NCI-H128 (cell line): Measurements from ENCODE around the gene METTL4.
A peak's percentile ranks its signal among the peaks of the same experiment; 100 is the strongest.

Experiments
- DNase-seq: peaks from one replicate; lab custom pipeline; 2025; ENCODE audit not compliant: unreplicated experiment; lab: John Stamatoyannopoulos, UW

Gene METTL4, protein sequence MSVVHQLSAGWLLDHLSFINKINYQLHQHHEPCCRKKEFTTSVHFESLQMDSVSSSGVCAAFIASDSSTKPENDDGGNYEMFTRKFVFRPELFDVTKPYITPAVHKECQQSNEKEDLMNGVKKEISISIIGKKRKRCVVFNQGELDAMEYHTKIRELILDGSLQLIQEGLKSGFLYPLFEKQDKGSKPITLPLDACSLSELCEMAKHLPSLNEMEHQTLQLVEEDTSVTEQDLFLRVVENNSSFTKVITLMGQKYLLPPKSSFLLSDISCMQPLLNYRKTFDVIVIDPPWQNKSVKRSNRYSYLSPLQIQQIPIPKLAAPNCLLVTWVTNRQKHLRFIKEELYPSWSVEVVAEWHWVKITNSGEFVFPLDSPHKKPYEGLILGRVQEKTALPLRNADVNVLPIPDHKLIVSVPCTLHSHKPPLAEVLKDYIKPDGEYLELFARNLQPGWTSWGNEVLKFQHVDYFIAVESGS

DNA sequence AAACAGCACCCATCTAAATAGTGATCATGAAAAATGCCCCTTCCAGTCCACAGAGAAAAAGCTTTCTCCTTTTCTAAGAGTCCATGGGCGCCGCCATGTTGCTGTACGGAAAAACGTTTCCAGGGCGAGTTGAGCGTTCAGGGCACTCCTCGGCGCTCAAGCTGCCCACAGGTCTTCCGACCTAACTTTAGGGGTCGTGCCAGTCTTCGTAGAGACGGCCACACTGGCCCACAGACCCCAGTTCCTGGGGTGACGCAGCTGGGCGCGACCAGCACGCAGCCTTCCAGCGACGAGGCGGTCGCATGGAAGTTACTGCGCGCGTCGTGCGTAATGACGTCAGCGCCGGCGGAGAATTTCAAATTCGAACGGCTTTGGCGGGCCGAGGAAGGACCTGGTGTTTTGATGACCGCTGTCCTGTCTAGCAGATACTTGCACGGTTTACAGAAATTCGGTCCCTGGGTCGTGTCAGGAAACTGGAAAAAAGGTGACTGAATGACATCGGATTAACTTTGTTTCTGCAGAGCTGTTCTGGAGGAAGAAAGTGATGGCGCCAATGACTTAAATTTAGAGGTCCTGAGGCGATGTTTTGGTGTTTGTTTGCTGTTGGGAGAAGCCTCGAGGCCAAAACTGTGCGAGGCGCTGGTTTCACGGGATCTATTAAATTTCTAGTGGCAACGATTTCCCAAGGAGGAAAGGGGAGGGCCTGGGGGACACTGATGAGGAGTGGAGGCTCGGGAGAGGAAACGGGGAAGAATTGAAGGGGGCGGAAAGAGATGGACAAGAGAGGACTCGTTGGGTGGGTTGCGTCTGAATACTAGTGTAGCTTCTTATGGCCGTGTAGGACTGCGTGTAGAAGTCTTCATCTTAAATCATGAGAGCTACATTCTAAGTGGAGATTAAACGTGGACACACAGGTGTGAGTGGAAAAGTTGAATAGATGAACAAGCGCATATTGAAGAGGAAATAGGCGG lies at the start of gene METTL4, which contains the start of gene NDC80:
Gene METTL4, minus strand, starts transcription at position 306 of the 971 bp plus-strand sequence. CDS start 4,289 bp downstream, outside the sequence.
Gene NDC80, plus strand, starts transcription at position 358 of the 971 bp plus-strand sequence. CDS start 1,429 bp downstream, outside the sequence.
- DNase-seq: peak; percentile 83

DNA sequence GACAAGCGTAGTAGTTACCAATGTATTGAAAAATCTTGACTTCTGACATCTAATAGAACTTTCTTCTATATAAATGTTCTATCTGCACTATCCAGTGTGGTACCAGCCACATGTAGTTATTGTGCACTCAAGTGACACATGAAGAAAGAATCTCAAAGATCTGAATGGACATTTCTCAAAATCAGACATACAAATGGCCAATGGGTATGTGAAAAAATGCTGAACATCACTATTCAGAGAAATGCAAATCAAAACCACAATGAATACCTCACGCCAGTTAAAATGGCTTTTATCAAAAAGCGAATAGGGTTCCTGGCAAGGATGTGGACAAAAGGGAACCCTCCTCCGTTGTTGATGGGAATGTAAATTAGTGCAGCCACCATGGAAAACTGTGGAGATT lies 46.7 kb upstream of the METTL4 start:
- DNase-seq: no peak

DNA sequence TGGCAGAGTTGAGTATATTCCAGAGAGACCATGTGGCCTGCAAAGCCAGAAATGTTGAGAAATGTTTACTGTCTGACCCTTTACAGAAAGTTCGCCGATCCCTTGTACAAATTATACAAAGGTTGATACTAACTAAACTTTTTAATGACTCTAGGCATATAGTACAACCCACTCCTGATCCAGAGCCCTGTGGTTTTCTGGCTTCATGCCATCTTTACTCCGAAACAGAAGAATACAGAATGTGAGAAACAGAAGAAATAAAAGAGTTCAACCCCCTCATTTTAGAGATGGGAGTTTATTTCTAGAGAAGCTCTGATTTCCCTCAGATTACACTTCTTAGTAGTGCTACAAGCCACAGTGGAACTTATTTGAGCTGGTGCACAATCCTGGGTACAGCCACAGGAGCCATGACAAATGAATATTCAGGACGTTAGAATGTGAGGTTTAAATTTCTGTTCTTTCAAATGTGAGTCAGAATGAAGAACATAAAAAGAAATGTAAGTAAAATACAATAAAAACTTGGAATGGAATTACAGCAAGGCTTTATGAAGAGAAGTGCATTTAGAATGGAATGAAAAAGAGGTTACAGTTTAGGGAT lies 46.2 kb upstream of the METTL4 start:
- no peak for DNase-seq

DNA sequence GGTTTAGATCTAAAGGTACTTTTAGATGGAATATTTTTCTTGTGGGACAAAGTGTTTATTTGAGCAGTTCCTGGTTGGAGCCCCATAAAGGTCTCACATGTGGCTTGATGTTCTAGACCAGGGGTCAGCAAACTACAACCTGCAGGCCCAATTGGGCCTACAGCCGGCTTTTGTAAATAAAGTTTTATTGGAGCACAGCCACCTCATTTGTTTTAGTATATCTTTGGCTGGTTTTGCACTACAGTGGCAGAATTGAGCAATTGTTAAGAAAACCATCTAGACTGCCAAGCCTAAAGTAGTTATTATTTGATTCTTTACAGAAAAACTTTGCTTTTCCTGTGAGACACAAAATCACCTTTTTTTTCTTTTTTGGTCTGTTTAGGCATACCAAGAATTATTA lies 41.7 kb upstream of the METTL4 start:
- no peak for DNase-seq

DNA sequence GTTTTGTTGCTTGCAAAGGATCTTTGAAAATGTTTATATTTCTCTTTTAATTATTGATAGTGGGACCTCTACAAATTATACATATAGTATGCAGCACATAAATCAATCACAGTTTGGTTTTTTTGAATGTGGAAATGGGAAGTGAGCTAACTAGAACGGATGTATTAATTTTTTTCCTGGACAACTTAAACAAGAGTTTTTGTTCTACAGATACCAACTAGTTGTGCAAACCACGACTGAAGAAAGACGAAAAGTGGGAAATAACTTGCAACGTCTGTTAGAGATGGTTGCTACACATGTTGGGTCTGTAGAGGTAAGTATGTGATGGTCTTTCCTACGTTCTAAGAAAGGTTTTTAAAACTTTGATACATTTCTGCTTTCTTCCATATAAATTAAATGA lies 39.2 kb upstream of the METTL4 start:
- DNase-seq: no peak

DNA sequence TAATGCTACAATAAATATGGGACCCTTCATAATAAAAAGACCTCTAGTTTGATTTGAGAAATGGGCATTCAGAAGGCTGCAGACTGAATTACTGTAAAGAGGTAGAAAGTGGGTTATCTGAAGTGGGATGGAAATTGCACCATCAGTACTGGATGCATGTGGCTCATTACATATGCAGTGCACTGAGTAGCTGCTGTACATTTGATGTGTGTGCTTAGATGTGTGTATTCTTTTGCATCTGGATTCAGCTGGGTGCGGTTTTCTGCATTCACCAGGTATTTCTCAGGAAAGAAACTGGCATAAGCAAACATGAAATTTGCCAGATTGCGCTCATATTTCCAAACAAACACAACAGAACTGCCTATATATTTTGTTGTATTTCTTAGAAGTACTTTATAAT lies 38.3 kb upstream of the METTL4 start:
- no peak for DNase-seq

DNA sequence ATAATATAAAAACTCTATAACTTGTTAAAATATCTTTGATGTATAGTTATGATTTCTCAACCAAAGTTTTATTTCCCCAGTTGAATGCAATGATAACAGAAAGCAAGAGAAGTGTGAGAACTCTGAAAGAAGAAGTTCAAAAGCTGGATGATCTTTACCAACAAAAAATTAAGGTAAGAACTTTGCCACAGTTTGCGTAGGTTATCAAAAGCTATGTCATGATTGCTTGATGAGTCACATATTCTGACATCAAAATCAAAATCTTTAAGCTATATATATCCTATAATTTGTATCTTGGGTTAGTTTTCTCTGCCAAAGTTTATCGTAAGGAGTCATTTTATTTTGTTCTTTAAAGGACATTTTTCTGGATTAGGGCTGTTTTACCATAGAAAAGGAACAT lies 35.0 kb upstream of the METTL4 start:
- DNase-seq: no peak

DNA sequence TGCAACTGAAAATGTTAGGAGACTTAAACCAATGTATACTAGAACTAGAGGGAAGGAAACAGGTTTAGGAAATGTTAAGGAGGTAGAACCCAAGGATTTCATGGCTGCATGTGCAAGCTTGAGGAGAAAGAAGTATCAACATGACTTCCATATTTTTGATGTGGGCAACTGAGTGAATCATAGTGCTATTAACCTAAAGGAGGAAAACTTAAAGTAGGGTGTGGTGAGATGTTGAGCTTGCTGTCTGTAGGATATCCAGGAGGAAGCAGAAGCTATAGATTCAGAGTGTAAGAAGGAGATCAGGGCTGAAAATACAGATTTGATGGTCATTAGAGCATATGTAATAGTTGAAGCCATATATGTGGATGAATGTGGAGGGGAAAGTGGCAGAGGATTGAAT lies 31.5 kb upstream of the METTL4 start:
- DNase-seq: no peak

DNA sequence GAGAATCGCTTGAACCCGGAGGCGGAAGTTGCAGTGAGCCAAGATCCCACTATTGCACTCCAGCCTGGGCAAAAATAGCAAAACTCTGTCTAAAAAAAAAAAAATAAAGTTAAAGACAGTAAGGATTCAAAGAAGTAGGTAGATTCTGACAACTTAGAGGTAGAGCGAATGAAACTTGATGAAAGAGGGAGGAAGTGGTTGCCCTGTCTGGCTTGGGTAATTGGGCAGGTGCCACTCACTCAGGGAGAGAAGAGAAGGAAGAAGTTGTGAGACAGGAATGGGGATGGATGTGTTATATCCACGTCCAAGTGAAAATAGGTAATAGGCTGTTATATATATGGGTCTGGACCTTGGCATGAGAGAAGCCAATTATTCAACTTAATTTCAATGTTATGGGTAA lies 26.3 kb upstream of the METTL4 start:
- no peak for DNase-seq

DNA sequence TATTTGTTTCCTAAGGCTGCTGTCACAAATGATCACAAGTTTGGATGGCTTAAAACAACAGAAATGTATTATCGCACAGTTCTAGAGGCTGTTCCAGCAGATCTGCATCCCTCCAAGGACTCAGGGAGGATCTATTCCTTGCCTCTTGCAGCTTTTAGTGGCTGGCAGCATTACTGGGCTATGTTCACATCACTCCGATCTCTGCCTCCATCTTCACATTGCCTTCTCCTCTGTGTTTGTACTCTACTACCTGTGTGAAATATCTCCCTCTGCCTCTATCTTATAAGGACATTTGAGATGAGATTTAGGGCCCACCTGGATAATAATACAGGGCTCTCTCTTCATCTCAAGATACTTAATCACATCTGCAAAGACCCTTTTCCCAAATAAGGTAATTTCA lies 19.0 kb upstream of the METTL4 start:
- DNase-seq: no peak

DNA sequence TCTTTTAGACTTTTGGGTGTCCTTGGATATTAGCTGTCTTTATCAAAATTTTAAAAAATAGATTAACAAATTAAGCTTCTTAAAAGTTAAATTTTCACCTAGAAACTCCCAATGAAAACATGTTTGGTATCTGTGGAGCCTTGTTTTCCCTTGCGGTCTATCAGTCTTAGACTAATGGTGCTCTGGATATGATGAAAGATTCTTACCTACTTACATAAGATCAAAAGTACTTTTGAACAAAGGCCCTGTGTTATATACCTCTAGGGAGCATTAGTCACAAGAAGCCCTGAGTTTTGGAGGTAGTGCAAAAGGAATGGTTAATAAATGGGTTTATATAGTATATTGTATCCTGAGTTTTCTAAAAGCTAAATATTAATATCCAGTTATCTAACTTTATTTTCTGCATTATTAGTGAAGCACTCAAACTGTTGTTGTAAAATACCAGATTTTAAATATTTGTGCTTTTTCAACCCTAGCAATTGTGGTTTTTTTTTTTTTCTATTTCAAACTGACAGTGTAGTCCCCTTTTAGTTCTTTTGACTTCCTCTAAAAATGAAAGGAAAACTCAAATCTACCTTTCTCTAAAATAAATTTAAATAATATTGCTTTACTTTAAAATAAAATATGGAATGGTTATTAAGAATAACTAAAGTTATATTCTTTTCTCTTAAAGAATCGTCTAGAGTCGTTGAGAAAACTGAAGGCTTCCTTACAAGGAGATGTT lies 18.2 kb upstream of the METTL4 start:
- no peak for DNase-seq

DNA sequence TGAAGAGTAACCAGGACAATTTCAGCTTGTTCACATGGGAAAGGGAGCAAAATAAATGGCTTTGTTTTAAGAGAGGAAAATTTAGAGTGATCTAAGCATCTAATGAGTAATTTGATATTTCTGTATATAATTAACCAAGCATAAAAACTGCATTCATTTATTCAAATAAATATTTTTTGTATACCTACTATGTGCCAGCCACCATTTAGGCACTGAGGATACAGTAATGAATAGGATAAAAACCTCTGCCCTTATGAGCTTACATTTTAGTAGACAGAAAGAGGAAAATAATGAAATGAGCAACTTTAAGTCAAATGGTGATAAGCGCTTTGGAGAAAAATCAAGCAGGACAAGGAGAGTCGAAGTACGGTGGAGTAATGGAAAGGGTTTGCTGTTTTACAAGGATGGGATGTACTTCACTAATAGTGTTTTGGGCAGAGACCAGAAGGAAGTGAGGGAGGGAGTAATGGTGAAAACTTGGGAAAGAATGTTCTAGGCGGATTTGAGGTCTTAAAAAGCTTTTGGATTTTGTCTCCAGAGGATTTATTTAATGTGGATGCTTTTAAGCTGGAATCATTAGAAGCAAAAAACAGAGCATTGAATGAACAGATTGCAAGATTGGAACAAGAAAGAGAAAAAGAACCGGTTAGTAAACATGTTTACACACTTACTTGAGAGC lies 17.5 kb upstream of the METTL4 start:
- DNase-seq: no peak

DNA sequence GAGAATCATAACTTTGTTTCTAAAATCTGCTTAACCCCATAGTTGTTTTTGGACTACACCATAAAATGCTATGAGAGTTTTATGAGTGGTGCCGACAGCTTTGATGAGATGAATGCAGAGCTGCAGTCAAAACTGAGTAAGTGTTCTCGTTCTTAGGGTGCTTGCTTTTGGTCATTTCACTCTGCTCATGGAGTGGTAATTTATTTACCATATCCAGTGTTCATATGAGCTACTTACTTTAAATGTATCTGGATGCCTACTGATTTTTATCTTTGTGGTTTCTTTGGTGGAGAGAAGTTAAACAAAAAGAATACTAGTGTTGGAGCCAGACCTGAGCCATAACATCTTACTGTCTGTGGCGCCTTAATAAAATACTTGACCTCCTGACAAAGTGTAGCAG lies 16.5 kb upstream of the METTL4 start:
- no peak for DNase-seq

DNA sequence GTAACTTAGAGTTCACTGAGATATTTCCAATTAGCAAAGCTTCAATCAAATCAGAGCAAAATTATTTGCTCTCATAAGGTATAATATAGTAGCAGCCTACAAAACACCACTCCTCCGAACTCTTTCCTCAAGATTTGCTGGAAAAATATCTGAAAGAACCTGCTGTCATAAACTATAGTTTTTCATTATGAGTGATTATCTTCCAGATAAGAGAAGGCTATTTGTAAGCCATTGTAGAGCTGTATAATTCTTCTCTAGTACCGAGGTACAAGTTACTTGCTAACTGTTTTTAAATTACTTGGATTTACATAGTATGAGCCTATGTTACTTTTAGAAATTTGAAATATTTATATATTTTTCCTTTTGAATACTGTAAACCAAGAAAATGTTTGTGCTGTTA lies 2.1 kb upstream of the METTL4 start:
- DNase-seq: no peak

DNA sequence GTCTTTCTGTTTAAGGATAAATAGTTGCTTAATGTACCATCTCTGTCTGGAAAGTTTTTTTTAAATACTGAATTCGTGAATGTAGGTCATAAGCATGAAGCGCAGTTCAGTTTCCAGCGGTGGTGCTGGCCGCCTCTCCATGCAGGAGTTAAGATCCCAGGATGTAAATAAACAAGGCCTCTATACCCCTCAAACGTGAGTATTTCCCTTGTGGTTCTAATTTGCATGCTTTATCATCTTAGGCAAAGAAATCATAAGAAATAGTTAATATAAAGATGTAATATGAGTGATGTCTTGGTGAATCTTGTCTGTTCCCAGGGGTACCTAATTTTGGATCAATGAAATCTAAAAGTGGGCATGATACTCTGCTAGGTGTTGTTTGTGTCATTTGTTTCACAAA lies 1.6 kb upstream of the METTL4 start:
- no peak for DNase-seq

DNA sequence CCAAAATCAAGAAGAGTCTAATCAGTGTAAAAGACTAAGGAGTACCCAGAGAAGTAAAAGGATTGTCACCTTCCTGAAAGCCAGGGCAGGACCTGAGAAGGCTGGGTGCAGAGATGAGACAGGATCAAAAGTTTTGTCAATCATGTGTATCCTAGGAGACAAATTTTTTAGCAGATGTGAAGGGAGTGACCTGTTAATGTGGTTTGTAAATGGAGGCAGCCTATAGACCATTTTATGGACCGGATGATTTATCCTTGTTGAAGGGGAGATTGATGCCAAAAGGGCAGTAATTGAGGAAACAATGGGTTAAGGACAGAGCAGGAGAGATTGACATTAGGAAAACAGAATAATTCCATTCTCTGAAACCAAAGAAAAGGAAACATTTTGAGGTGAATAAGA lies 865 bp upstream of the METTL4 start:
- DNase-seq: no peak

DNA sequence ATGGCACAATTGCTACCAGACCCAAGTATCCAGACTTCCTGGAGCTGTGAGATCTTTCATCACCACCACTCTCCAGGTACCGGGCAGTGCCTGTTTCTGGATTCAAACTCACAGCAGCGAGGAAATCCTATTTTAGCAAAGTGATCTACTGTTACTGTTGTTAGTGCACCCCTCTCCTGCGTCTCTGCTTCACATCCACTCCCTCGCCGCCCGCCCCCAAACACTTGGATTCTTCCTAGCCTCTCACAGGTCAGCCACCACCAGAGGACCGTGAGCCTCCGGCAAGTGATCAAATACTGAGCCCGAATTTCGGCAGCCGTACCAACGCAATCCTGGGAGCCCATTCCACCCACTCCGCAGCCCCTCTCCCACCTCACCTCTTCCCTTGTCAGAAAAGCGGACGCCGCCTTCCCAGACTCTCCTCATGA lies 519 bp downstream of the METTL4 start:
- DNase-seq: peak; percentile 72

DNA sequence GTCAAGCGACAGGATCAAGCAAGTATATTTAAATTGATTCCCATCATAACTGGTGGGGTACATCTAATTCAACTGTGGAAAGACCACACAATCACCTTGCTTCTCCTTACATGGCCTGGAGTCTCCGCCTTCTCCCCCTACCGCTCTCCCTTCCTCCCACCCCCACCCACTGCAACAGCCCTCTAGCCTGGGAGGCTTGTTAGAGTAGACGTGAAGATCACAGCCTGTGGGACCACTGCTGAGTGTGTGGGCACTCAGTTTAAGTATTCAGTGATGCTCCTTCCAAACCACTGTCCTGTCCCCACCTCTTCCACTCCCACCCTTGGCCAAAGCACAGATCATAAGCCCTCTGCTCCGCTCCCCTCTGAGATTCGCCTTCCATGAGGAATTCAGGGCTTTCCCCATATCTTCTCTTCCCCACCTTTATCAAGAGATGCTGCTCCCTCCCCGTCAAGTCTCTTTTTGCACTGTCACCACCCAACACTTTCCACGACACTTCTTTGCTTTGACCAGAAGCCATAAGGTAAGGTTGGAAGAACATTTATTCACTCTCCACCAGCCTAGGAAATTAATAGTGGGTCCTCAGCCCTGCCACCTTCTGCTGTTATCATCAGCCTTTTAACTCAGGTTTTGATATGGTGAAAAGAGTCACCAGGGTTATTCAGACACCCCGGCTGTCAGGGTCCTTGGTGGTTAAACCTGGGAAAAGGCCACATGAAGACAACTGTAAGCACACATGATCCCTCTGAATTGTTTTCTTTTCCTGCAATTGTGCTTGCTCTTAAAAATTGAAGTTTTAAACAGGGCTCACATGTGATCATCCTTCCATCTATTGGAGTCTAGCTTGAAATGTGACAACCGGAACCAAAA lies 1.7 kb downstream of the METTL4 start:
- DNase-seq: no peak

DNA sequence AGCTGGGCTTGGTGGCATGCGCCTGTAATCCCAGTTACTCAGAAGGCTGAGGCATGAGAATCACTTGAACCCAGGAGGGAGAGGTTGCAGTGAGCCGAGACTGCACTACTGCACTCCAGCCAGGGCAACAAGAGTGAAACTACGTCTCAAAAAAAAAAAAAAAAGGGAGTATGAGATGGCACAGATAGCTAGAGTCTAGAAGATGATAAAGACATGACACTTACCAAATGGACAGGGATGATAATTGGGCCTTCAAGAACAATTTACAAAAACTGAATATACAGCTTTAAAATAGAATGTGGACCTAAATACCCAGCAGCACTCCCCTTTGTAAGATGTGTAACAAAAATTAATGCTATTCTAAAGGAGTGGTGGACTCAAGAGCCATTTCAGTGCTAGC lies 2.7 kb downstream of the METTL4 start:
- no peak for DNase-seq
